SW 1271 (cell line): ENCODE results near the gene WSB2.
"Not testable (repeated sequence)": the region's sequence is repeated elsewhere in the genome, so short reads cannot be mapped to it uniquely, and the experiment has no call there.

Experiments
- DNase-seq, 2 experiments: peaks; one replicate each; lab custom pipeline; 2025; lab: John Stamatoyannopoulos, UW

The WSB2 gene

DNA sequence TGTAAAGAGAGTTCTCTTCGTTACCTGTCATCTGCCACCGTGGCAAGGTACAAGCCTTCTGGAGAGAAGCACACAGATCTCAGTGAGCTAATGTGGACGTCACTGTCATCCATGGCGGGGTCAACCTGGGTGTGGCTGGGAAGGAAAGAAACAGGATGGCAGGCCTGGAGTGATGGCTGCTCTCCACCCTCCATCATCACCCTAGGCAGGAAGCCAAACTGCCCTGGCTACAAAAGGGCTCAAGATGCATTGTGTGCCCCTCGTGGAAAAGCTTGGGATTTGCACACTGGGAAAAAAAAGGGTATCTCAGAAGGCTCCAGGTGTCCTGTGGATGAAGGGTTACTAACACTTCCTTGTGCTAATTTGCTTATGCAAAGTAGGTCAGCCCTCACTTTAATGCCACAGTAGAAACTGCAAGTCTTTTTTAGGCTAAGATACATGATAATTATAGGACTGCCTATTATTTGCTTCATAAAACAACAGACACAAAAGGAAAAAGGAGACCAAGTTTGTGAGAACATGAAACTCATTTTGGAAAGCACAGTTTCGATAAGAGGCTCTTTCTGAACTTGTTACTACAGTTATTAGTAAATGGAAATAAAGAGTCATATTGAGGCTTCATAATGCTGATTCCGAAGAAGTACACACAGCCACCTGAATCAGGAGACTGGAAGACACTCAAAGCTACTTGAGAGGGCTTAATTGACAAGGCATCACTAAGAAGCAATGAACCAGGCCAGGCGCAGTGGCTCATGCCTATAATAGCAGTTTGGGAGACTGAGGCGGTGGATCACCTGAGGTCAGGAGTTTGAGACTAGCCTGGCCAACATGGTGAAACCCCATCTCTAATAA is 25.6 kb downstream of the WSB2 start:
- DNase-seq = peak in 1 of 2 experiments; percentile 41

DNA sequence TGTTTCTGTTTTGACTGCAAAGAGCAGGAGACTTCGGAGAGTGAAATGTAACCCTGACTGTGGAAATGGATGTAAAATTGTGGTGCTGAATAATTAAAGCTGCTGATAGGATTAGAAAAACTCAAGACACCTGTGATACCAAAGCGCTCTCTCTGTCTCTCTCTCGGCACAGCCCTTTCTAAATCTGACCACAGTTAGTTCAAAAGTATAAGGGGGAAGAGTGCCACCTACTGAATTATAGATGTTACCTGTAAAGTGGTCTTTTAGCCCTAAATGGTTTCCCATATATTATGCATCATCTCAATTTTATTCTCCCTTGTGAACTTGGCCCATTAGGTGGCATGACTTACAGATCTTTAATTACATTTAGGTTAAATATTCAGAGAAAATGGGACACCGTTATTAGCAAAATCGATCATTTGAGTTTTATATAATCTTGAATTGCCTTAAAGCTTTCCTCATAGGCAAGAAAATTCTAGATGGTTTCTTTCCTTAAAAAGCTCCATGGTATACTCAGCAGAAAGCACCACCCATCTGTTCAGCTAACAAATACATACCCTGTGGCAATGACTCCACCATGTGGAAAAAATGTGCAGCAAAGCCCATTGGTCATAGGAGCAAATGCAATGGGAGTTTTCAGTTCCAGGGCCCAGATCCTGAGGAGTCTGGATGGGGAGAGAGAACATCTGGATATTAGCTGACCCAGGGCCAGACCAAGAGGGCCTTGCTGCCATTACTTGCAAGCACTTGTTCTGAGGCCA is 26.4 kb downstream of the WSB2 start:
- DNase-seq = peak in 1 of 2 experiments; percentile 61

DNA sequence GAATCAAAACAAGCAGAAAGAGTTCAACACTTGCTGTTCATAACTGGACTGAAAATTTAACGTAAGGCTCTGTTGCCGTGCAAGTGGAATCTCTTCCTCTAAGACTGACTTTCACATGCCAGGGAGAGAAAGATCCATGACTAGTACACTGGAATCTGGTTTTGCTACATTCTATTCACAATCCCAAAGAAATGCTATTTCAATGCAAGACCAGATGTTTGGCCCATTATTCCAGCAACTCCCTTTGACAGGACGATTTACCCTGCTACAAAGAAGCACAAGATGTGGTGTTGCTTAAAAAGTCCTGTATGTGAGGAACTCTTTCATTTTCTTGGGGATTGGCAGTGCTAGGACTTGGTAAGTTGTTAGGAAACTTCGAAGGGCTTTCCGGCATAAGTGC is 27.1 kb downstream of the WSB2 start:
- no peak for DNase-seq

DNA sequence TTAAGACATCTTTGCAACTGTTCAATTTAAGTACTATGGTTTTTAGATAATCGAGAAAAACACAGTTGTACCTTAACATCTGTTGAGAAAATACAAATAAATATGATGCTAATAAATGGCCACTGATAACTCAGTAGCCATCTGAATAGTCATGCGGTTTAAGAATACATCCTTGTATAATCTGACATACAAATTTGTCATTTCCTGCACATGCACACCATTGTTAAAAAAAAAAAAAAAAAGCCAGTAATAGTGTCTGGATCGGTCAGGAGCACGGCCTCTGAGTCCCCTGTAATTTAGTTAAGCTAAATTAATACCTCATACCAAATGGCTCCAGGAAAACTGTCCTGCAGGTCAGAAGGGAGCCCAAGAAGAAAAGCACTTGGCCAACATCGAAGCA is 27.7 kb downstream of the WSB2 start:
- no peak for DNase-seq

DNA sequence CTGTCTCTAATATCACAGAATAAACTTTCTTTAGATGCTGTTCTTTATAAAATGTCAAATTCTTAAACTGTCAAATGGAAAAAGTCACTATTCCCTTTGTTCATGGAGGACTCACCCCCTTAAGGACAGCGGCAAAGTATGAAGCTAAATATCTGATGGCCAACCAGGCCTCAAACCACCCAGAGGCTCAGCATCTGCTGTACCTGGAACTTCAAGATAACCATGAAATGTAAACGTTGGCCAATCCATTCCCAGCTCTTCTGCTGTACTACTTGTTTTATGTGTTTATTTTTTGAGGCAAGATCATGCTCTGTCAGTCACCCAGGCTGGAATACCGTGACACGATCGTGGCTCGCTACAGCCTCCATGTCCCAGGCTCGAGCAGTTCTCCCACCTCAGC is 28.8 kb downstream of the WSB2 start:
- DNase-seq = no peak

DNA sequence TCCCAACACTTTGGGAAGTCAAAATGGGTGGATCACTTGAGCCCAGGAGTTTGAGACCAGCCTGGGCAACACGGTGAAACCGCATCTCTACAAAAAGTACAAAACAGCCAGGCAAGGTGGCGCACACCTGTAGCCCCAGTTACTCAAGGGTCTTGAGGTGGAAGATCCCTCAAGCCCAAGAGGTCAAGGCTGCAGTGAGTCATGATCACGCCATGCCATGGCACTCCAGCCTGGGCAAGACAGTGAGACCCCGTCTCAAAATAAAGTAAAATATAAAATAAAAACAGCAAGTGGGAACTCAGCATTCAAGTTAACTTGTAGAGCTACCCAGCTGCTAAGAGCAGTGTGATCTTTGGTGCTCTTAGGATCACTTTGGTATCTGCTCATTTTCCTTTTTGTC is 31.8 kb downstream of the WSB2 start:
- no peak for DNase-seq

DNA sequence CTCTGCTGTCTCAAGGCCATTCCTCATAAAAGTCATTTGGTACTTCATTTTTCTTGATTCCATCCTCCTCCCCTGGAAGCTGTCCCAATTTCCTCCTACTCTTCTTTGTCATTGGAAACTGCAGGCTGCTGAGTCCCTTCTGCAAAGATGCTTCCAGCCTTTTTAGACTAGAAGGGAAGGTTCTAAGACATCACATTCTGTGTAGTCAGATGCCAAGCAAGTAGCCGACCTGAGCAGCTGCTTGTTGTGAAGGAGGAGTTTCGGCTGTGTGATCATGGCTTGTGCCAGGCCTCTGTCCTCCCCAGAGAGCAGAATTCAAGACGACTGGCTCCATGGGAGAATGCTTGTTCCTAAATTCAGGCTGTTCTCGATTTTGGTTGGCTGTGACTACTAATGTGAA is 35.8 kb downstream of the WSB2 start:
- DNase-seq = no peak

DNA sequence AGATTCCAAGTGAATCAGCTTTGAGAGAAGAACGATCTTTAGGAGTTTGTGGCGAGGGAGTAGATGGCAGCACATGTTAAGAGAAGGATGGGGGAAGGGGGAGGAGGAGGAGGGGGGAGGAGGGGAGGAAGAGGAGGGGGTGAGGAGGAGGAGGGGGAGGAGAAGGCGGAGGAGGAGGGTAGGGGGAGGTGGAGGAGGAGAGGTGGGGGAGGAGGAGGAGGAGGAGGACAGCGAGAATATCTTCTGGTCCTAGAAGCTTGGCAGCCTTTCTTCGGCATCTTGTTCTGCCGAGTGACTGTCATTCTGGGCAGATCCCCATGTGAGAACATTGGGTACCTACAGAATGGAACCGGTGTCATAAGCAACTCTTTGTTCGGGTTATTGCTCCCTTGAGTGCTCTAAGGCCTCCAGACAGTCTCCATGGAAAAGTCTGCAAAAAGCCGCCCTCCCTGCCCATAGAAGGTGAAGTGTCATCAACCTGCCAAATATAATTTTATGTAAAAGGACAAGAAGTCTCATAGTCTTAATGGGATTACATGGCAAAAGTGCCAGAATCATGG is 37.6 kb downstream of the WSB2 start:
- no peak for DNase-seq

DNA sequence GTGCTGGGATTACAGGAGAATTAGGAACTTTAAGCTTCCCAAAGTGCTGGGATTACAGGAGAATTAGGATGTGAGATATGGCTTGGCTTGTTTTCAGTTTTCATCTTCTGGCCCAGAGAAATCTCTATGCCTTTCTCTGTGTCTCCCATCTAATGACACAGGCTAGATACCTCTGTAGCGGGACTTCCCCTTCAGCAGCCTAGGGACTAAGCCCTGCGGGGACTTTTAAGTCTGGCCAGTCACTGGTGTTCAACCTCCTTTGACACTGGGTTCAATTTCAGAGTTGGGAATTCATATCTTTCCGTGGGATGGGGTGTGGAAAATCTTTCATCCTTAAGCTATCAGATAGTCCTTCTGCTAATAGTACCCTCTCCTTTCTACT is 38.3 kb downstream of the WSB2 start:
- no peak for DNase-seq

DNA sequence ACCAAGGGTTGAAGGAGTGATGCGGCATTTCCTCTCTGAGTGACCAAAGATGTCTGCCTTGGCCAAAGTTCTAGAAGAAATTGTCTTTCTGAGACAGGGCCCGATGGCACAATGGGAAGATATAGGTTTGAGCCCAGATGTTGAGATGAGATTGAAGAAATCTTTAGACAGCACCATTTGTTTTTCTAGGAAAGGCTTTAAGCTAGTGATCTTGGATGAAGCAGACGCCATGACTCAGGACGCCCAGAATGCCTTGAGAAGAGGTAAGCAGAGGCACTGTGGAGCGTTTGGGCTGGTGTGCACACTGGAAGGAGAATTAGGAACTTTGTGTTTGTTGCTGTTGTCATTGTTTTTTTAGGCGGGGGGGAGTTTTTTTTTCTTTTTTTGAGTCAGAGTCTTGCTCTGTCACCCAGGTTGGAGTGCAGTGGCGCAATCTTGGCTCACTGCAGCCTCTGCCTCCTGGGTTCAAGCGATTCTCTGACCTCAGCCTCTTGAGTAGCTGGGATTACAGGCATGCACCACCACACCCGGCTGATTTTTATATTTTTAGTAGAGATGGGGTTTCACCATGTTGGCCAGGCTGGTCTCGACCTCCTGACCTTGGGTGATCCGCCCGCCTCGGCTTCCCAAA is 38.8 kb downstream of the WSB2 start:
- DNase-seq = not testable (repeated sequence)

DNA sequence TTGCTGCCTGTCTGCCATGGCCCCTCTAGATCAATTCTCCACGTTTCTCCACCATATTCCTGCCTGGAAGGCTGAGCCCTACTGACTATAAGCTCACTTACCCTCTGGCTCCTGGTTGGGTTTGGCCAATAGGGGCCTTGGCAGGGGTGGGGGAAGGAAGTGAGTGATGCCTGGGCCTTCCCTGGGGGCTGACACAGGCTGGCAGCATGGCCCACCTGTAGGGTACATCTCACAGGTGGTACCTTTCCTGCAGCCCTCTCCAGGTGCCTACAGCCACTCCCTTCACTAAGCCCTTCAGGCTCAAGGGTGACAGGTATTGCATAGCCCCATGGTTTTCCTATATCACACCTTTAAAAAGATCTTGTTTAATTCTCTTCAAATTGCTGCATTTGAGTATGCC is 40.9 kb downstream of the WSB2 start:
- DNase-seq = no peak

DNA sequence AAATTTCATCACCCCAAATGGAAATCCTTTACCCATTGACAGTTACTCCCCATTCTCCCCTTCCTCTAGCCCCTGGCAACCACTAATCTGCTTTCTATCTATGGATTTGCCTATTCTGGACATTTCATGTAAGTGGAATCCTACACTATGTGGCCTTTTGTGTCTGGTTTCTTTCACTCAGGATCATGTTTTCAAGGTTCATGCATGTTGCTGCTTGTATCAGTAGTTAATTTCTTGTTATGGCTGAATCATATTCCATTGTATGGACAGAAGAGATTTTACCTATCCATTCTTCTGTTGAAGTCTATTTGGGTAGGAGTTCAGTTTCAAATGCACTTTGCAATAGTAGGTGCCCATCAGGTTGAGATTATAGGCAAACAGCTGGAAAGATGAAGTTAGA is 43.1 kb downstream of the WSB2 start:
- DNase-seq = no peak

DNA sequence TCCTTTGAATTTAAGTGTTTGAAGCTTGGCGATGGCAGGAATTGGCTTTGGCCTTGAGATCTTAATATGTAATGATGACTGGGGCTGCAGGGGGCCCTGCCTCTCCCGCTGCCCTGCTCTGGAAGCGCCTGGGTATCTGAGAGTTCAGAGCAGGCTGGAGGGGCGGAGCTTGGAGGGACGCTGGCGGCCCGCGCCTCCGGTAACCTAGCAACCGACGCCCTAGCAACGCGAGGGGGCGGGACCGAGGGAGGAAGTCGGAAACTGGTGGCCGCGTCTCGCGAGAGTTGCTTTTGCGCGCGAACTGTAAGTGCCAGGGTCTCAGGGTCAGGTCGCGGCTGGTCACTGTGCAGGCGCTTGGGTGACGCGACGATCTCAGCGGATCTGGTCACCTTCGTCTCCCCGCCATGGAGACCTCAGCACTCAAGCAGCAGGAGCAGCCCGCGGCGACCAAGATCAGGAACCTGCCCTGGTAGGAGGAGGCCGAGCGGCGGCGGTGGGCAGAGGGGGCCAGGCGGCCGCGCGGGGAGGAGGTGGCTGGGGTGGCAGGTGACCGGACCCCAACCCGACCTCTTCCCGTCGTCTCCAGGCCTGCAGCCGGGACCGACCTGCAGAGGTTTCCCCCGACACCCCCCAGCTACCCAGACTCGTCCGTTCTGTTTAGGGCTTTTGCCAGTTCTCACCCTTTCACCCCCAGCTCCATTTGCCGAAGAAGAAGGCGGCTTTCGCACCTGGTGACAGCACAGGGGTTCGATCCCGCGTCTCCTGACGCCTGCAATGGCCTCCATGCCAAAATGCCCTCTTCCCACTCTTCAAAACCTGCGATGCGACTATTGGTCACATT is 44.3 kb downstream of the WSB2 start, which contains the start of gene RFC5:
Gene RFC5 (plus strand): TSS at position 280 of the 841 bp plus-strand sequence. CDS start 125 bp downstream, at position 405.
- DNase-seq = peak; percentile 89 to 96

DNA sequence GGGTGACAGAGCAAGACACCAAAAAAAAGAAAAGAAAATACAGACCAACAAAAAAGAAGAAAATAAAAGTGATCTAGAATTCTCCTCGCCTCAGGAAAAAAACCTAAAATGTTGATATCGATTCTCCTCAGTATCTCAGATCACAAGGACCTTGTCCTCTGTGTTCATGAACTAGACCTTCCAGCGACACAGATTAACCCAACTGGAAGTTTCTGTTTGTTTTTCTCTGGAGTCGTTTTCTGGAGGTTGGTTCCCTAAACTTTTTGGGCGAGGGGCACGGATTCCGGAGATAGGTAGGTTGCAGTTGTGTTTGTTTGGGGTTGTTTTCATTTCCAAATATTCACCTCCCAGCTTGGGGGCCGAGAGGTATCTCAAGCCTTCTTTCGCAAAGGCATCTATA is 45.0 kb downstream of the WSB2 start:
- no peak for DNase-seq

DNA sequence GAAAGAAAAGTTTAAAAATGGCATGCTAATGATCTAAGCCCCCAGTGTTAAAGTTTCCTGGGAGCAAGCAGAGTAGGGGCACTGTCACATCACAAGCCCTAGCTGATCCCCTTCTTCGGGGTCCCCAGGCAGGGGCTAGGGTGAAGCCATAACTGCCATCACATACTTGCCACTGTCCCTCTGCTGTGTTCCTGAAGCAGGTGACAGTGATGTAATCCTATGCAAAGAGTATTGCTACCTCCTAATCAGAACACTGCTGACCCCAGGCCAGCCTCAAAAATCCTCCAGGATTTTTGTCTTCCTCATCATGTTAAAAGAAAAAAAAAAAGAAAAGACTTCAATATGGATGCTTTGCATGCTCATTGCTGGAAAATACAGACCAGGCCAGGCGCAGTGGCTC is 45.7 kb downstream of the WSB2 start:
- DNase-seq = no peak

DNA sequence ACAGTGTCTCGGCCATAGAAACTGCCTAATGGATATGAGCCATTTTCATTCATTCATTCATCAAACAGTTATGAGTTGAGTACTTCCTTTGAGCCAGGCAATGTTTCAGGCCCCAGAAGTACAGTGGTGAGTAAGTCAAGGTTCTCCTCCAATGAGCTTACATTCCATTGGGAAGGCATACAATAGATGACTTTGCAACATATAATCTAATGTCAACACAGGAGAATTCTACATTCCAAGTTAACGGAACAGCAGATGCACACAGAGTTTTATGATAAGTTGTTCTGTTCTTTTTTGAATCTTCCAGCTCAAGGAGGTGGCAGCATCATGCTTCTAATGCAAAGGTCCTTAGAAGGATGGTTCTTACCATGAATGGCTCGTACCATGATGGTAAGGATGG is 47.7 kb downstream of the WSB2 start:
- DNase-seq = no peak

DNA sequence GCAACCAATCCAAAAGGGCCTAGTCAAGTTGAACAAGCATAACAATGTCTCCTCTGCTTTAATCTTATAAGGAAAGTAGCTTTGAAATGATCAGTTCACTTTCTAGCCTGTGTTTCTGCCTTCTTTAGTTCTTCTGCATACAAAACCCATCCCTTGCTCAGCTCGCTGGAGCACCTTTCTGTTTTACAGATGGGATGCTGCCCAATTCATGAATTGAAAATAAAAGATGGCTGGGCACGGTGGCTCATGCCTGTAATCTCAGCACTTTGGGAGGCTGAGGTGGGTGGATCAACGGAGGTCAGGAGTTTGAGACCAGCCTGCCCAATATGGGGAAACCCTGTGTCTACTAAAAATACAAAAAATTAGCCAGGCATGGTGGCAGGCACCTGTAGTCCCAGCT is 49.0 kb downstream of the WSB2 start:
- DNase-seq = no peak

DNA sequence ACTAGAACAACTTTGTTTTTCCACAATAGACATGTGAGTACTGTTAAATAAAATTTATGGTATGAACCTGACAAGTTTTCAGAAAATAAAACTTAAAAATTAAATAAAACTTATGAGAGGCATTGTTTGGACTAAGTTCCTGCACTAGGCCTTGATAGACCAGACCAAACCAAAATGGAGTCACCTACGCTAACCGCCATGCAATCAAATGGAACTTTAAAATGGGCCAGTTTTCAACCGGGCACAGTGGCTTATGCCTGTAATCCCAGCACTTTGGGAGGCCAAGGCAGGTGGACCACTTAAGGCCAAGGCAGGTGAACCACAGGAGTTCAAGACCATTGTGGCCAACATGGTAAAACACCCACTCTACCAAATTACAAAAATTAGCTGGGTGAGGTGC is 49.6 kb downstream of the WSB2 start:
- DNase-seq = no peak

DNA sequence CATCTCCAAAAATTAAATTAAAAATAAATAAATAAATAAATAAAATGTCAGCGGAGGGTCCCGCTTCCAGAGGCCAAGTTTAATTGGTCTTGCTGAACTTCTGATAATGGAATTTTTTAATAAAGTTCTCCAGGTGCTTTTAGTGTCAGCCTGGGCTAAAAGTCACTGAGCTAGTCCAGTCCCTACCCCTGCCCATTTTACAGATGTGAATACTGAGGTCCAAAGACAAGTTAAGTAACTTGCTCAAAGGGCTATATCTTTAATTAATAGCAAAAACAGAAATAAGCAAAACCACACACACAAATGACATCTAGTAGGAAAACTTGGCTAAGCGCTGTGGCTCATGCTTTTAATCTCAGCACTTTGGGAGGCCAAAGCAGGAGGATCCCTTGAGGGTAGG is 50.1 kb downstream of the WSB2 start:
- no peak for DNase-seq

DNA sequence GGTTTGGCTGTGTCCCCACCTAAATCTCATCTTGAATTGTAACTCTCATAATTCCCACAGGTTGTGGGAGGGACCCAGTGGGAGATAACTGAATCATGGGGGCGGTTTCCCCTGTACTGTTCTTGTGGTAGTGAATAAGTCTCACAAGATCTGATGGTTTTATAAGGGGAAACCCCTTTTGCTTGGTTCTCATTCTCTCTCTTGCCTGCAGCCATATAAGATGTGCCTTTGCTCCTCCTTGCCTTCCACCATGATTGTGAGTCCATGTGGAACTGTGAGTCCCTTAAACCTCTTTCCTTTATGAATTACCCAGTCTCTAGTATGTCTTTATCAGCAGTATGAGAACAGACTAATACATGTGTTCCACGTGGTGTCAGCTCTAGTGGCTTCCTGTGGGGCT is 61.2 kb downstream of the WSB2 start:
- DNase-seq = not testable (repeated sequence)

DNA sequence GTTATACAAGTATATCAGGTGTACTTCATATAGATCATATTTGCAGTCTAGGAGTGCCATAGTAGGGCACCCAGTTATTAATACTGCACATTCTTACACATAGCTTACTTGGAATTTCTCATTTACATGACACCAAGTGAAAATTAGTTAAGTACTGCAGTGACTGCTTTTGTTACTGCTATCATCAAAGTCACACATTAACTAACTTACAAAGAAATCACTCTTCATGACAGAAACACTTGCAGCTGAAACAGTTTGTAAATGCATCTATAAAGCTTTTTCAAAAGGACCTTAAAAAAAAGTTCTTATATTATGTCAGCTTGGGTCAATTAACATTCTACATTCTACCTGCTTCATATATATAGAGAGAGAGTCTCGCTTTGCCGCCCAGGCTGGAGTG is 62.3 kb downstream of the WSB2 start:
- DNase-seq = no peak
